ENCODE data around the gene SLC39A1. TPM values are rescaled to one million over a fixed set of nuclear protein-coding genes. Genes with fewer than 3 reads are reported as not detected.

SLC39A1 gene
- total RNA-seq, 1 donor from 2014 or later = 117 TPM

DNA sequence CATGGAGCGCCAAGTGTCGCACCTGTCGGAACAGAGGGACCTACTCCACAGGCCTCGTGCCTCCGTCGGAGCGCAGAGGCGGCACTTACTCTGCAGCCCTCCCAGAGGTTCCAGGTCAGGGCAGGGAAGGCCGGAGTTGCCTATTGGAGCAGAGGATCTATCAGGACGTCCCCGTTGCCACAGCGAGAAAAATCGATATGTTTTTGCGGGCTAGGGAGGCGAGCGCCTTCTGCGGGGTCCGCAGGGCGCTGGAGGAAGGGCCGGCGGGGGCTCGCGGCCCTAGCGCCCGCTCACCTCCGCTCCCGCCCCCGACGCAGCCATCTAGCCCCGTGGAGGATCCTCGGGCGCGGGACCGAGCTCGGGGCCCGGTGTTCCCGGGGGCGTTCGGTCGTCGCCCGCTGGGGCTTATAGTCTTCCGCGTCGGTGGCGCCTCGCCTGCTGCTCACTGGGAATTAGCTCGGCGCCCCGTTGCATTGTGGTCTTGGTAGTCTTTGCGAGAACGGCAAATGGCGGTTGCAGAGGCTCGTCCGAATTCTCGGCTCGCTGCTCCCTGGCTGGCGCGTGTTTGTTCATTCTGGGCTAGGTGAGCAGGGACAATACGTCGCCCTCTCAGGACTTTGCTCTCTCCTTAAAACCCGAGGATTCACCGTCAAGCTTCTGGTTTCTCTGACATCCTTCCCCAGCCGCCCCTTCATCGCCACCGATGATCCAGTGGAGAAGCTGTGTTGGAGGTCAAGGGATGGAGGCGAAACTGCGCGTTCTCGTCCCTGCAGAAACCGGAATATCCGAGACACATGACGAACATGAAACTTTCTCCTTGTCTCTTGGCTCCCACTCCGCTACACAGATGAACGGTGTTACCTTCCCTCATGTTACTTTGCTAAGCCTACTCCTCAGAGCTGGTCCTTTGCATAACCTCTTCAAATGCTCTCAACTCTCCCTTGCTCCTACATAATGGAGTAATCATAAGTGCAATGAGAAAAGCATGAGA lies 14.2 kb upstream of the SLC39A1 start, which contains the start of gene JTB:
TSS of gene JTB (minus strand) at position 425 of the 991 bp plus-strand sequence. CDS start at position 3, 422 bp downstream.
- peak; percentile 85 to 86 for DNase-seq (ENCODE audit: low read depth in 2 of 2)

DNA sequence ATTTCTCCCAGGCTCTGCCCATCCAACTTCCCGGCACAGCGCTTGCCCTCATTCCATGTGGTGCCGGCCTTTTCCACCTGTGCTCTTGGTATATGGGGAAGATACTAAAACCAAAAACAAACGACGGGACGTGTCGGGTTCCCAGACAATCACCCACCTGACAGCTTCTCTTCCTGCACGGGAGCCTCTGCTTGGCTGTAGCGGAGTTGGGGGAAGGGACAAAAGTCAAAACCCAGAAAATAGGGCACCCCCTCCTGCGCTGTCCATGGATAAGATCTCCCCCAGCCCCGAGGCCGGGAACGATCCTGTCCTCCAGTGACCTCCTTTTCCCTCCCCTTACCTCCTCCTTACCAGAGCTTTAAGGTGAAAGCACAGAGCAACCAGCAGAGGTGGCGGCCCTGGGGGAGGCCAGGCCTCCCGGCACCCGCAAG lies 13.5 kb upstream of the SLC39A1 start:
- DNase-seq (ENCODE audit: low read depth in 2 of 2) = no peak

- no peak for DNase-seq (ENCODE audit: low read depth in 2 of 2)
These were observed 10.2 kb upstream of the SLC39A1 start for GRCh38 chr1:153973525-153973924.

DNA sequence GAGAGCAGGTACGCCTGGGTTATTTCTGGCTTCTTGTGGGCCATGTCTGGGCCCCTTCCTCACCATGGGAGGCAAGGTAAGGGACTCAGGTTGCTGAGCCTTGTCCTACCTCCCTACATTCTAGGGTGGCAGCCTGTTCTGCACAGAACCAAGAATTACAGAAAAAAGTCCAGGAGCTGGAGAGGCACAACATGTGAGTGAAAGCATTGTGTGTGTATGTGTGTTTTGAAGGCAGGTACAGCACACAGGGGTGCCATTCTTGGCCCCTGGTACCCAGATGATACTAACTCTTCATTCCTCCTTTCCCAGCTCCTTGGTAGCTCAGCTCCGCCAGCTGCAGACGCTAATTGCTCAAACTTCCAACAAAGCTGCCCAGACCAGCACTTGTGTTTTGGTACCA lies 9.7 kb upstream of the SLC39A1 start:
- DNase-seq (ENCODE audit: low read depth in 2 of 2) = no peak

DNA sequence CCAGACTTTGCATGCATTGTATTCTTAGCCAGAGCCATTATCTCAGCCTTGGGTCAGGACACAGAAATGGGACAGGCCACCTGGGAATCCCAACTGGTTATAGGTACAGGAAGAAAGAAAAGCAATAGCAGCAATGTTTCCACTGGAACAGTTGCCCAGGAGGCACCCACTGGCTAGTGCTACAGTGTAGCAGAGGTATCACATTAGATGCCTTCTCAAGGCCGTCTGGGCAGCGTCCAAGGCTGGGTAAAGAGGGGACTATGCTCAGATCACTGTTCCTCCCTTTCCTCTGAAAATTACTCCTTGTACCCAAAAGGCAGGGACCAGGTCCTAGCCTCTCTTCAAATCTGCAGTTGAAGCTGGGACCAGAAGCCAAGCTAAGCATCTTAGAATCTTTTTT lies 7.0 kb upstream of the SLC39A1 start:
- DNase-seq (ENCODE audit: low read depth in 2 of 2) = no peak

GRCh38 chr1:153968972-153969371 lies 5.6 kb upstream of the SLC39A1 start:
- no peak for DNase-seq (ENCODE audit: low read depth in 2 of 2)

- DNase-seq (ENCODE audit: low read depth in 2 of 2) = no peak
These were observed 5.1 kb upstream of the SLC39A1 start for GRCh38 chr1:153968408-153968807.

- DNase-seq (ENCODE audit: low read depth in 2 of 2) = no peak
These were observed 4.6 kb upstream of the SLC39A1 start for GRCh38 chr1:153968000-153968363.

- peak; percentile 98 to 99 for DNase-seq (ENCODE audit: low read depth in 2 of 2)
These were observed 4.0 kb upstream of the SLC39A1 start, which contains the start of gene CREB3L4 for GRCh38 chr1:153967107-153967999. Gene CREB3L4, plus strand, starts transcription at chr1:153967902. Its CDS starts 624 bp downstream, at chr1:153968526.

GRCh38 chr1:153963850-153964331 lies 554 bp upstream of the SLC39A1 start:
- peak; percentile 30 to 36 for DNase-seq (ENCODE audit: low read depth in 2 of 2)

- peak; percentile 56 to 57 for DNase-seq (ENCODE audit: low read depth in 2 of 2)
These were observed 978 bp downstream of the SLC39A1 start for GRCh38 chr1:153962088-153963029.

- DNase-seq (ENCODE audit: low read depth in 2 of 2) = peak in 1 of 2 donors; percentile 74
These were observed 1.9 kb downstream of the SLC39A1 start for GRCh38 chr1:153961421-153961820.

- no peak for DNase-seq (ENCODE audit: low read depth in 2 of 2)
These were observed 3.1 kb downstream of the SLC39A1 start for GRCh38 chr1:153960206-153960605.

DNA sequence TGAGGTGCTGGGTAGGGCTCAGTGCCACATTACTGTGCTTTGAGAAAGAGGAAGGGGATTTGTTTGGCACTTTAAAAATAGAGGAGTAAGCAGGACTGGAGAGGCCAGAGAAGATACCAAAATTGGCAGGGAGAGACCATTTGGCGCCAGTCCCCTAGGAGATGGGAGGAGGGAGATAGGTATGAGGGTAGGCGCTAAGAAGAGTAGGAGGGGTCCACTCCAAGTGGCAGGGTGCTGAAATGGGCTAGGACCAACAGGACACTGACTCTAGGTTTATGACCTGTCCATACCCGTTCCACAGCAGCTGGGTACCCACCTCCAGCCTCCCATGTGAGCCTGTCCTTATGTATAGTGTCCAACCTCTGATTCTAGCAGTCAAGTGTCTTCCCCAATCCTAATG lies 3.9 kb downstream of the SLC39A1 start:
- DNase-seq (ENCODE audit: low read depth in 2 of 2) = no peak

DNA sequence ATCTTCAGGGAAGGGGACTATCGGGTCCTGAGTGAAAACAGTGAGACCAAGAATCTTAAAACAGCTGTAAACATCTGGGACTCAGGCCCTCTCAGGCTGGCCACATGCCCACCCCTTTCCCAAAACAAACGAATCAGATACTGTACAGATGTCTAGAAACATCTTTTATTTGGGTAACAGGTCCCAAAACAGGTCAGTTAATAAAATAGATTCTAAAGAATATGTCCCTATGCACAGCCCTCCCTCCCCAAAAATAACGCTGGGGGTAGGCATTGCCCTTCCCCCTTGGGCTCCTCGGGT lies 4.4 kb downstream of the SLC39A1 start:
- DNase-seq (ENCODE audit: low read depth in 2 of 2) = no peak

GRCh38 chr1:153958111-153958960 lies 5.0 kb downstream of the SLC39A1 start, which contains the start of gene CRTC2:
Gene CRTC2, minus strand, starts transcription at chr1:153958612. Its CDS starts 115 bp downstream, at chr1:153958497.
- peak; percentile 97 to 98 for DNase-seq (ENCODE audit: low read depth in 2 of 2)

DNA sequence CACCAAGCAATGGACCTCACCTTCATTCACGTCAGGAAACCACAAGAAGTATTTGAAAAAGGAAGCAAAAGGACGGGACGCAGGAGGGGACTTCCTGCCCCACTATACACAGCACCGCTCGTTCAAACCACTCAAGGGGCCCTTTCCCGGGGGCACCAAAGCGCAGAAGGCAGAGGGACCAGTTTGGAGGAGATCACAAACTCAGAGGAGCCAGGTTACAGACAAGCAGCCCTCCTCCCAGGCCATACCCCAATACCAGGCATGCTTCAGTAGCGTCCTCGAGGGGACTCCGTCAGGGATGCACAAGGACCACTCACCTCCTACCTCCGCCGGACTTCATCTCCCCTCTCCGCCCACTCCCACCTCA lies 5.6 kb downstream of the SLC39A1 start:
- DNase-seq (ENCODE audit: low read depth in 2 of 2) = peak; percentile 16 to 17

- DNase-seq (ENCODE audit: low read depth in 2 of 2) = no peak
These were observed 6.2 kb downstream of the SLC39A1 start for GRCh38 chr1:153956997-153957715.

DNA sequence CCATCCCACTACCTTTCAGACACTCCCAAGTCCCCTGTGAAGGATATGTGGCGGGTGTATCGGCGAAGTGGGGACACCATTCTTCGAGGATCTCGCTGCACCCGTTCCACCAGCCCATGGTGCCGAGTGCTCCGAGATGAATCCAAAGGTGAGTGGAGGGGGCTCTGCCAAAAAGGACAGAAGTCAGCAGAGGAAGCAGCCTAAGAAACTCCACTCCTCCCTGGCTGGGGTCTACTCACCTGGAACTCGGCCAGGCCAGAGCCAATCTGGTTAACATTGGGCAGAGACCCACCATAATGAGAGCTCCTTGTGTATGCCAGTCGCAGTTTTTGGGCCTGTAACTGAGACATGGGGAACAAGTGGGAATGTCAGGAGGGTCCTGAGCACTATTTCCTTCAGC lies 8.5 kb downstream of the SLC39A1 start:
- no peak for DNase-seq (ENCODE audit: low read depth in 2 of 2)
